CD4-positive, alpha-beta T cell treated with Interleukin-1 beta for 1 hour (primary cell): ENCODE results near the gene ATP11C.
"Not testable (repeated sequence)": the region's sequence is repeated elsewhere in the genome, so short reads cannot be mapped to it uniquely, and the experiment has no call there.

Source experiments
- DNase-seq, 2 donors: peaks; one replicate each; pipeline ENCODE4 v3.0.0-alpha.2; 2020 to 2022

The ATP11C gene

DNA sequence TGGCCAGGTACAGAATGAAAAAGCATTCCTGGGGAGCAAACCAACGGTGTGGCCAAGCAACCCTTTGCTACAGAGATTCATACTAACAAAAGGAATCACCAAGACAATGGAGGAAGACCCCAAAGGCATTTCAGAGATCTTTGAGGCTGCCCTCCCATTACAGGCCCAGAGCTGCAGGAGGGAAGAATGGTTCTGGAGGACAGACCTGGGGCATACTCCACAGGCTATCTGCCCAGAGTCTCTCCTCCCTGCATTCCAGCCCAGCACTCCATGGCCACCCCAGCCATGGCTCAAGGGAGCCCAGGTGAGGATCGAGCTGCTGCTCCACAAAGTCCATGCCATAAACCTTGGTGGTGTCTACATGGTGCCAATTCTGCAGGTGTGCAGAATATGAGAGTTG, 81.9 kb downstream of the ATP11C start:
- no peak for DNase-seq

- DNase-seq, result no peak
Measured at GRCh38 chrX:139844884-139845283, 88.0 kb downstream of the ATP11C start.

GRCh38 chrX:139844163-139844562, 88.7 kb downstream of the ATP11C start:
- no peak for DNase-seq

DNA sequence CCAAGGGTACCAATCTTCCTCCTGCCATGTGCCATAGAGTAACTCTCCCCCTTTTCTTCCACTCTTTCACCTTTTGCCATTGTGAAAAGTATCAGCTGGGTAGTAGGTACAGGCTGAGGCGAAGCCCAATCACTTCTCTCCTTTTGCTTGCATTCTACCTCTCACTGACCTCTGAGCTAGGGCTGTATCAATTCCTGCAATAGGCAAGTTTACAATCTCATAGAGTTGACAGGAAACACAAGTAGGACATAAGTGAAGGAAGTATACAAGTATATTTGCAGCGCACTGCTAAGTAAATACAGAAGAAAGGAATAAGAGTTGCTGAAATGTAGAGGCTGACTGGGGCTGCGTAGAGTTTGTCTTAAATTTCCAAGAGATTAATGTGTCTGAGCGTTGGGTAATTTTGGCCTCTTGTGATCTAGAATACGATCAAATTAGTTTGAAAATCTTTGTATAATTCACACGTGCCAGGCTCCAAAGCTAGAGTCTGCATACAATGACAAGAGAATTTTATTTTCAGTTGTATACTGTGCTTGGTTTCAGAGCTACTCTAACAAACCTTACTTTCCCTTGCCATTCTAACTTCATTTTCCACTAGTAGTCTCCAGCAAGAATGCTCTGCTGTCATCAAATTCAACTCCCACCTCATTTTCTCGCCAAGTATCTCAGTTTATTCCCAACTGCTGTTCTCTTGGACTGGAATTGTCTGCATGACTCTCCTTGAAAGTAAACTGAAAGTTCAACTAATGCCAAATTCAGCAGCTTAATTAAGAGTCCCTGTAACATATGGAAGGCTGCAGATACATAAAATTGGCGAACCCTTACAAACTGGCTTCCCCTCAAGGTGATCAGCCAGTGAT, 90.3 kb downstream of the ATP11C start:
- DNase-seq, result no peak

GRCh38 chrX:139836335-139836734, 96.5 kb downstream of the ATP11C start:
- not testable (repeated sequence) for DNase-seq

DNA sequence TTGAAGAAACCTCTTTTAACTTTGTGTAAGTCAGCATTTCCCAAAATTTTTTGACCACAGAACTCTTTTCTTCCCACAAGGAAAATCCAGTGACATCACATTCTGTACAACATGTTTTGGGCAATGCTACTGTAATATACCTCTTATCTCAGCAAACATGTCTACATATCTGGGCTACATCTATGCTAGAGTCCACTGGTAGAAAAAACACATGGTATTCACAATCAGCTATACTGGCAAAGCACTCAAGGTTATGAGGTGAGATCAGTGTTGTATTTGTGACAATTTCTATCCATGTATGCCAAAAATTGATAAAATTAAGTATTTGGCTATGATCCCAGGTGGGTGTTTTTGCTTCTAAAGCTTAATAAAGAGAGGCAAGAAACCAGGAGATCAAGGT, 98.0 kb downstream of the ATP11C start:
- no peak for DNase-seq

GRCh38 chrX:139832718-139833309, 100.0 kb downstream of the ATP11C start:
- DNase-seq, result no peak

- no peak for DNase-seq
Measured at GRCh38 chrX:139831675-139832456, 101.0 kb downstream of the ATP11C start.

GRCh38 chrX:139831017-139831416, 101.8 kb downstream of the ATP11C start:
- DNase-seq, result no peak

DNA sequence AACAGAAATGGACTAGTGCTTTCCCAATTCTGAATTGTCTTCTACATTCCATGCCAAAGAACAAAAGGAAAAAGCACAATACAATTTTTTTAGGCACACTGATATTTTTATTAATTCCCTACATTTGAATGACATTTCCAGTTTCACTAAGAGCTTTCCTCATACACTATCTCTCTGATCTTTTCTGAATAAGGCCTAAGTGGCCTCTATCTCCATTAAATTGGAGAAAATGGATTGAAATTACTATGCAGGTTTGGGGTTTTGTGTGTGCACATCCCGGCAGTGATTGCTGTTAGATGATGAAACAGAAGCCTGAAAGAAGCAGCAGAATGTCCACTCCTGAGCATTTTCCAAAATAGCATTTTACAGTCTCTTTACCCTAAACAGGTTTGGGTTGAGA, 104.0 kb downstream of the ATP11C start:
- no peak for DNase-seq

- DNase-seq, result no peak
Measured at GRCh38 chrX:139828033-139828432, 104.8 kb downstream of the ATP11C start.

DNA sequence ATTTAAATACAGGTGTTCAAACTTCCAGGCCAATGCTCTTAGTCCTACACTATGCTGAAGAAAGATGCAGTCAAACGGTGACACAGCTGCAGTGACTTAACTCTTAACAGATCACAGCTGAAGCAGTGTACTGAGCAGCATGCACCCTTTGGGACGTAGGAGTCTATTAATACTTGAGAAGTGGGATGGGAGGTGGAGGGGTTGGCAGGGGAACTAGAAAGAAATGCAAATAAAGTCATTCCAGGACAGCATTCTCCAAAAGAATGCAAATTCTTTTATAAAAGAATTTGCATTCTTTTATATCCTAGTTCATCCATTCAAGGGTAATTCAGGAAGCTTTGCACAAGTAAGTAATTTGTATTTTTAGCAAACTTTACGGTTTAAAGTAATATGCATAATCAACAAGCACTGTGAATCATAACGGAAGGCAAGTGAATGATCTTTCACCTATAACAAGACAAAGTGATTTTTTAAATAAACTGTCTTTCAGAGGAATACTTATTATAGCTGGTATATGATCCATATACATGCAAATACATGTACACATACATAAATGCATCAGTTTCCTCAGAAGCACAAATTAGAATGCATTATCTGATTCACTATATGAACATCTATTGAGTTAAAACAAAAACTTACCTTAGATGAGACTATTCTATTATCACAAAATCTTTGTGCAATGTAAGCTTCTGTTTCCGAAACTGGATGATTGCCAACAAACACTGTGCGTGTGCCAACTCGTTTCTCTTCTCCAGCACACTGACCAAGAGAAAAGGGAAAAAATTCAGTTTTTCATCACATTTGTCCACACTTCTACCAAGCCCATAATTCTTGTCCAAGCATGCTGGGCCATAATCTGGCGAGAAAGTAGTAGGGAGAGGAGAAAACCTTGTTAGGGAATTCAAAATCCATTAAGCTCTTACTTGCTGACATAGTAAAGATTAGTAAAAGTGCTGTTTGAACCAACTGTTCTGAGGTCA, 106.5 kb downstream of the ATP11C start:
- no peak for DNase-seq

DNA sequence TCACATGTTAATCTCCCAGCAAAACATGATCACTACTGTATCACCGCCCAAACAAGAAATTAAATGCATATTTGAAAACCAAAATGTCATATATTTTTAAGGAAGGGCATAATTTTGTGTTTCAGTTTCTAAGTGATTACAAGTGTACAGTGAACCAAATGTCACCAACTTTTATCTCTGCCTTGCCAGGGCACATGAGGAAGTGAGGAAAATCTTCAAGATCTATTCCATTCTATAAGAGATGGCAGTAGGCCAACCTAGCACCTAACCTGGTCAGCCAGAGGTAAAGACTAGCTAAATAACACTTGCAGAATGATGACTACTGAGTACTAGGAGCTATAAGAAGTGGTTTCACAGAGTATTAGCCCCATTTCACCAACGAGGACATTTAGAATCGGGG, 107.2 kb downstream of the ATP11C start:
- no peak for DNase-seq

DNA sequence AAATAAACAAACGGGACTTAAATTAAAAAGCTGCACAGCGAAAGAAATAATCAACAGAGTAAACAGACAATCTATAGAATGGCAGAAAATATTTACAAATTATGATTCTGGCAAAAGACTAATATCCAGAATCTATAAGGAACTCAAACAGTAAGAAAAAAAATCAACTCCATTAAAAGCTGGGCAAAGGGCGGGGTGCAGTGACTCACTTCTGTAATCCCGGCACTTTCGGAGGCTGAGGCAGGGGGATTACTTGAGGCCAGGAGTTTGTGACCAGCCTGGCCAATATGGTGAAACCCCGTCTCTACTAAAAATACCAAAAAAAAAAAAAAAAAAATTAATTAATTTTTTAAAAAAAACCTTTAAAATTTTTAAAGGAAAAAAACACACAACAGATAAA, 109.0 kb downstream of the ATP11C start:
- DNase-seq, result no peak

DNA sequence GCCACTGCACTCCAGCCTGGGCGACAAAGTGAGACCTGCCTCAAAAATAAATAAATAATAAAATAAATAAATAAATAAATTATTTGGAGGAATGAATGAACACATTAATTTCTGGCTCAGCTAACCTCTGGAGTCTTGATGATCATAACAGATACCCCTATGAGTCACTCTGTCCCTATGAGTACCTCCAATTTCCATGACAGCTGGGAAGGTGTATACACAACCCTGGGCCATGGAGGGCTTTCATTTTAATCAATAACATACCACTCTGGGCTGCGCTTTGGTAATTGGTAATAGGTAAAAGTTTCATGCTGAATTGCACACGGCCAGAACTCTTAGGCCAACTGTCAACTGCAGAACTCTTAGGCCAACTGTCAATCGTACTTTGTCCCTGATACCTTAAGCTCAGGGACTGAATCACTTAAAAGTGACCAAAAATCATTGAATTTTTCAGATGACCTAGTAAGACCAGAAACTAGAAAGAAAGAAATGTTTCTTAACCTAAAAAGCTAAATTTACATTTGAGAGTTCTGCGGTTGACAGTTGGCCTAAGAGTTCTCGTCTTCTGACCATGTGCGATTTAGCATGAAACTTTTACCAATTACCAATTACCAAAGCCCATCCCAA, 112.4 kb downstream of the ATP11C start:
- DNase-seq, result no peak

DNA sequence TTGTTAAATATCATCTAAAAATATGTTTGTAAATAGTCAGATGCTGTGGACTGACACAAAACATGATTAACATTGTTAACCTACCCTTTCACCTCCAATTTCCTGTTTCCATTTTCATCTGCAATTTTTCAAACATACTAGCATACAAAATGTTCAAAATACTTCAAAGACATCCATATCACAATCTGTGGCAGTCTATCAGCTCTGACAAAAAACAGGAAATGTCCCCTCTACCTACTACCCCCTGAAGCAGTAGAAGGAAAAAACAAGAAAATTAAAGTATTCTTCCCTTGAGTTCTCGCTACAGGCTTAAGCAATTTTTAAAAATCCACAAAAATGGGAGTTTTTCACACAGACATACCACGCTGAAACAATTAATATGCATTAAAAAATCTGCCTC, 116.6 kb downstream of the ATP11C start:
- no peak for DNase-seq

DNA sequence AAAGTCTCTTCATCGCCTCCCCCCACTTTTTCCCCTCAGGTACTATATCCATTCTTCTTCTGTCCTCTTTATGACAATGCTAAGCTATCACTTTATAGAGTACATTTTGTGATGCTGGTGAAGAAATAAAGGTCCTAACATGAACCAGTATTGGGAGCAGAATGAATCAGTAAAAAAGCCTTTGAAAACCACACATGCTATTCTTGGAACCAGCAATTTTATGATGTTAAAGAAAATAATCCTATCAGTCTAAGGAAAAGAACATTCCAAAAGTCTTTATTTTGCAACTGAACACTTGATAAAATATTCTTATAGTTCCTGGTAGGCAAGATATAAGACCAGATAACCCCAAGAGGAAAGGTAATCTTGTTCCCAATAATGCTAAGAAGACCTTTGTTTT, 117.1 kb downstream of the ATP11C start:
- no peak for DNase-seq

DNA sequence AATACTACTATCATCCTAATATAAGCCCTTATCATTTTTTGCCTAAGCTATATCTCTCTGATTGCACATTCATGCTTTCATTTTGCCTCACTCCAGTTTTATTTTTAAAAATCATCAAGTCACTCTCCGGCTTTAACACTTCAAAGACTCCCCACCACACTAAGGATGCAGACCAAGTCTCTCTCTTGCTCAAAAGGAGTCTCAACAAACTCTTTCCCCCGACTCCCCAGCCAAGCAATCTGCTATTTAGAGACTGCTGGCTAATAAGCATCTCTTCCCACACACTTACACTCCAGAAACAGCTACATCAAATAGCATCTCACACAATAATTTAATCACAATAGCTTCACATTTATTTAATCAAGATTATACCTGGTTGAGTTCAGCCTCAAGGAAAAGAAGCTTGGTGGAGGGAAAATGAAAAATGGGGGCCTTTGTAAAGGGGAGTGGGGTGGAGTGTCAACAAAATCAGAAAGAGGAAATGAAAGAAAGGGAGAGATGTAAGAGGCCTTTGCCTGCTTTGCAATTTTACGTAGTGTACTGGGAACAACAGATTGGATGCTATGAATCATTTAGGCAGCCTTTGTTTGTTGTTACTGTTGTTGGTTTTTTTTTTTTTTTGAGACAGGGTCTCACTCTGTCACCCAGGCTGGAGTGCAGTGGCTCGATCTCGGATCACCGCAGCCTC, 120.8 kb downstream of the ATP11C start:
- DNase-seq, result no peak

- DNase-seq, result no peak
Measured at GRCh38 chrX:139804482-139804881, 128.4 kb downstream of the ATP11C start.

GRCh38 chrX:139803224-139803623, 129.6 kb downstream of the ATP11C start:
- no peak for DNase-seq

DNA sequence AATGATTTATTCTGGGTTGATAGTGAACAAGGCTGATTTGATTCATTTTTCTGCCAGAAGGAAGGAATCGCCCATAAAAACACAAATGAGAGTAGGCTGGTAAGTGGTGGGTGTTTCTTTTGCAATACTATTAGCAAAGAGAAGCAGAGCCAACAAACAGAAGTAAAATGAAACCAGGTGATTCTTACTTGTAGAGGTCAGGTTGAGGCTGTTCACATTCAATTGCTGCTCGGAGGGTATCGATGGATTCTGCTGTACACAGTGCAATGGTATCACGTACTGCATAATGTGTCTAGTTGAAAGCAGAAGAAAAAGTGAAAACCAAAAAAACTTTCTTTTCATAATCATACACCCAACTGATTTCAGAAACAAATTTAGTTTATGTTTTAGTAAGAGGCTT, 130.8 kb downstream of the ATP11C start:
- DNase-seq, result no peak
